GM12891 (cell line): Measurements from ENCODE around the gene SYT14.
"Not testable (repeated sequence)": the region's sequence is repeated elsewhere in the genome, so short reads cannot be mapped to it uniquely, and the experiment has no call there.

ENCODE experiments used
- DNase-seq: peaks from one replicate; pipeline ENCODE4 v3.0.0; 2011; ENCODE audit warnings: low spot score; ENCODE audit not compliant: insufficient read length
- FAIRE-seq: peaks from 2 replicates; lab custom pipeline; 2011; peaks lifted over from hg19 to GRCh38; lab: Jason Lieb, UNC
- PAX5 ChIP-seq: IDR thresholded peaks from 2 replicates; pipeline ENCODE4 v1.6.1; 2011; ENCODE audit warnings: low read length, moderate library complexity, mild to moderate bottlenecking; ENCODE audit not compliant: insufficient read depth, severe bottlenecking
- POLR2A ChIP-seq: IDR thresholded peaks from 2 replicates; pipeline ENCODE4 v1.6.1; 2011; ENCODE audit warnings: low read depth, low read length, control low read depth
- POLR2AphosphoS5 ChIP-seq: IDR thresholded peaks from 2 replicates; pipeline ENCODE4 v1.6.1; 2011; ENCODE audit warnings: low read depth, low read length, control low read depth
- POU2F2 ChIP-seq: IDR thresholded peaks from 2 replicates; pipeline ENCODE4 v1.6.1; 2011; ENCODE audit warnings: low read depth, mild to moderate bottlenecking, control low read depth, low read length, moderate library complexity
- SPI1 ChIP-seq: IDR thresholded peaks from 2 replicates; pipeline ENCODE4 v1.6.1; 2011; ENCODE audit warnings: low read depth, low read length, control low read depth
- TAF1 ChIP-seq: IDR thresholded peaks from 2 replicates; pipeline ENCODE4 v1.6.1; 2011; ENCODE audit warnings: low read depth, low read length, control low read depth

SYT14 gene

GRCh38 chr1:210098356-210098755 lies 160.3 kb downstream of the SYT14 start:
- no peak for TF ChIP-seq PAX5
- no peak for TF ChIP-seq POLR2AphosphoS5
- no peak for TF ChIP-seq POLR2A
- no peak for TF ChIP-seq SPI1
- no peak for TF ChIP-seq POU2F2
- no peak for TF ChIP-seq TAF1
- no peak for FAIRE-seq
- no peak for DNase-seq

GRCh38 chr1:210099921-210100320 lies 161.9 kb downstream of the SYT14 start:
- TF ChIP-seq POLR2A, result no peak
- TF ChIP-seq TAF1, result no peak
- no peak for TF ChIP-seq POLR2AphosphoS5
- TF ChIP-seq PAX5, result no peak
- TF ChIP-seq SPI1, result no peak
- TF ChIP-seq POU2F2, result no peak
- DNase-seq (no peak), FAIRE-seq (no peak)

GRCh38 chr1:210104103-210104502 lies 166.1 kb downstream of the SYT14 start:
- no peak for DNase-seq
- no peak for FAIRE-seq
- TF ChIP-seq POLR2A (no peak), TAF1 (no peak), POLR2AphosphoS5 (no peak), PAX5 (no peak), SPI1 (no peak), POU2F2 (no peak)

GRCh38 chr1:210112906-210113305 lies 174.9 kb downstream of the SYT14 start:
- not testable (repeated sequence) for FAIRE-seq, DNase-seq

GRCh38 chr1:210117198-210117597 lies 179.2 kb downstream of the SYT14 start:
- TF ChIP-seq POU2F2 (no peak), SPI1 (no peak), TAF1 (no peak), POLR2AphosphoS5 (no peak), PAX5 (no peak), POLR2A (no peak)
- no peak for DNase-seq
- no peak for FAIRE-seq

- FAIRE-seq, result no peak
These were observed 179.7 kb downstream of the SYT14 start for GRCh38 chr1:210117681-210118170.

GRCh38 chr1:210123383-210123782 lies 185.4 kb downstream of the SYT14 start:
- no peak for DNase-seq
- TF ChIP-seq PAX5 (no peak), TAF1 (no peak), SPI1 (no peak), POU2F2 (no peak), POLR2AphosphoS5 (no peak)
- FAIRE-seq, result no peak

More at GRCh38 chr1:210117681-210118170, 179.7 kb downstream of the SYT14 start:
- TF ChIP-seq SPI1, result no peak
- DNase-seq, result no peak

GRCh38 chr1:210123924-210124589 lies 186.0 kb downstream of the SYT14 start:
- FAIRE-seq (no peak), DNase-seq (no peak)
- TF ChIP-seq PAX5 (no peak), POLR2AphosphoS5 (no peak), POU2F2 (no peak), TAF1 (no peak), SPI1 (no peak), POLR2A (no peak)

GRCh38 chr1:210124736-210125135 lies 186.7 kb downstream of the SYT14 start:
- DNase-seq, result no peak
- TF ChIP-seq POU2F2 (no peak), PAX5 (no peak), TAF1 (no peak), SPI1 (no peak), POLR2A (no peak), POLR2AphosphoS5 (no peak)
- FAIRE-seq, result no peak

- no peak for FAIRE-seq
- TF ChIP-seq SPI1 (no peak), PAX5 (no peak), POLR2AphosphoS5 (no peak)
These were observed 187.1 kb downstream of the SYT14 start for GRCh38 chr1:210125143-210125542.

GRCh38 chr1:210129092-210129491 lies 191.1 kb downstream of the SYT14 start:
- no peak for DNase-seq
- TF ChIP-seq POU2F2 (no peak), TAF1 (no peak), PAX5 (no peak), POLR2AphosphoS5 (no peak), SPI1 (no peak), POLR2A (no peak)
- FAIRE-seq, result no peak

More at GRCh38 chr1:210125143-210125542, 187.1 kb downstream of the SYT14 start:
- no peak for DNase-seq
